A549 (cell line): ENCODE results near the gene CCR2.

ENCODE experiments used
- POLR2A ChIP-seq: IDR thresholded peaks from 2 replicates; pipeline ENCODE4 v1.6.1; 2012; ENCODE audit warnings: mild to moderate bottlenecking, low read length
- TF ChIP-seq, protein P1 (sequence below): fragments of >200 bp; sonication (Bioruptor Twin); formaldehyde crosslinking; IDR thresholded peaks from 3 replicates; pipeline ENCODE4 v1.5.1; 2016

GRCh38 chr3:46354984-46355383, 1.1 kb downstream of the CCR2 start:
- TF ChIP-seq, protein P1, sequence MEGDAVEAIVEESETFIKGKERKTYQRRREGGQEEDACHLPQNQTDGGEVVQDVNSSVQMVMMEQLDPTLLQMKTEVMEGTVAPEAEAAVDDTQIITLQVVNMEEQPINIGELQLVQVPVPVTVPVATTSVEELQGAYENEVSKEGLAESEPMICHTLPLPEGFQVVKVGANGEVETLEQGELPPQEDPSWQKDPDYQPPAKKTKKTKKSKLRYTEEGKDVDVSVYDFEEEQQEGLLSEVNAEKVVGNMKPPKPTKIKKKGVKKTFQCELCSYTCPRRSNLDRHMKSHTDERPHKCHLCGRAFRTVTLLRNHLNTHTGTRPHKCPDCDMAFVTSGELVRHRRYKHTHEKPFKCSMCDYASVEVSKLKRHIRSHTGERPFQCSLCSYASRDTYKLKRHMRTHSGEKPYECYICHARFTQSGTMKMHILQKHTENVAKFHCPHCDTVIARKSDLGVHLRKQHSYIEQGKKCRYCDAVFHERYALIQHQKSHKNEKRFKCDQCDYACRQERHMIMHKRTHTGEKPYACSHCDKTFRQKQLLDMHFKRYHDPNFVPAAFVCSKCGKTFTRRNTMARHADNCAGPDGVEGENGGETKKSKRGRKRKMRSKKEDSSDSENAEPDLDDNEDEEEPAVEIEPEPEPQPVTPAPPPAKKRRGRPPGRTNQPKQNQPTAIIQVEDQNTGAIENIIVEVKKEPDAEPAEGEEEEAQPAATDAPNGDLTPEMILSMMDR = no peak
- TF ChIP-seq POLR2A = no peak
